ENCODE data around the gene IPO7. TPM values are rescaled to one million over a fixed set of nuclear protein-coding genes. Genes with fewer than 3 reads are reported as not detected.

Gene IPO7
- total RNA-seq, 1 experiment from 2014 or later, result 204 TPM

DNA sequence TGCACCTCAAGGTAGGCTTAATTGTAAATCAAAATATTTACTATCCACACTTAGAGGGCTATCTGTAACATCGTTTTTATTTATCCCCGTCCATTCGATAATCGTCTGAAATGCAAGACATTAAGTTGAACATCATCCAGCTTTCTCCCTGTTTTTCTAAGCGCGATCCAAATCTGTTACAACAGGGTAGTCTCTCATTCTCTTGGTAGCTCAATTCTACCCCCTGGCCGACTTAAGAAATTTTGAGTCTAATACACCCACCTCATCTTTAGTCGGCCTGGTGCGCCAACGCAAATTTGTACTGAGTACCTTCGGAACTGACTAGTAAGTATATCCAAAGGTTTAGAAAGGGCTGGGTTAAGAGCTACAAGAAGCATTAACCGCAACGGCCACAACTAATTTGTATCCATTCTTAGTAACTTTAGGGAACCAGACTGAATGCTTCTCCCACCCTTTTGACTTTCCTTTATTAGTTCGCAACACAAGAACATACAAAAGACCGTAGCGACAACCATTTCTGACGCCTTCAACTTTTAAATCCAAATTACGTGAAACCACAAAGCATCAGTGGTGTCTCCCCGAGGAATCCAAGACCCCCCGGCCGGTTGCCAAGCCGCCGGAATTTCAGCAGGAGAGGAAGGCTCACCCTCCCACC lies 75.3 kb downstream of the IPO7 start:
- Histone ChIP-seq H3K27me3 (no peaks in the 10 kb centered on the region), H3K27ac (peak overlapping the region; percentile 98), H3K36me3 (no peaks in the 10 kb centered on the region), H3K4me1 (no peaks in the 10 kb centered on the region), H3K9me3 (replicated peaks) (no peaks in the 10 kb centered on the region), H3K4me3 (peak overlapping the region; percentile 82)
- DNase-seq, result peak; percentile 64 to 82

DNA sequence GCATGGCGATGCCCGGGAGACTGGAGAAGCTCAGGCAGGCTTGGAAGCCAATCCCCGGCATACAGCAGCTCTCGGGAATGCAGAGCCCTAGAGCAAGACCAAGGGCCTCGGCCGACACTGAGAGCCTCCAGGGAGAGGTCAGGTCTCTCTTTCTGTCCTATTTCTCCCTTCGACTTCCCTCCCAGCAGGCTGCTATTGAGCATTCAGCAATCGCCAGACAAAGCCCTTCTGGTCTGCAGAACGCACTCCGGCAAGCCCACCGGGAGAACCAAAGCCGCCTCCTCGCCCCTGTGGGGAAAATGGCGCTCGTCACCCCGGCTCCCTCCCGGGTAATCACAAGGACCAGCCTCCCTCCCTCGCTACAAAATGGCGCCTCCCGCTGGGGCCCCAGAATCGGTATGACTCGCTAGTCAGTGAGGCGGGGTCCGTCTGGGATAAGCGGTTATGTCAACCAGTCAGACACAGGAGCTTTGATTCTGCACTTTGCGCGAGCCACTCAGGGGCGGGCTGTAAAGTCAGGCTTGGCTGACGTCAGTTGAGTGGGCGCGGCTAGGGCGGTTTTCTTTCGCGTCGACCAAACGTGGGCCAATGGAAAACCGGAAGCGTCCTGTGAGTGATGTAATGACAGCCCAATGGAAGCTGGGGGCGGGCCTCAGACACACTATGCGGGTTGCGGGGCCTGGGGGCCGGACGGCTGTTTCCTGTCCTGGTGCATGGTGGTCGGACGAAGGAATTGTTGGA lies 76.0 kb downstream of the IPO7 start, which contains the start of gene ZNF143:
TSS of gene ZNF143 (plus strand) at position 691 of the 741 bp plus-strand sequence. CDS start 10,297 bp downstream, outside the sequence.
- H3K4me1 ChIP-seq, result no peaks in the 10 kb centered on the region
- no peaks in the 10 kb centered on the region for H3K27me3 ChIP-seq
- peak within 1 kb of the TSS; percentile 98 for H3K27ac ChIP-seq
- DNase-seq, result peak; percentile 100
- H3K4me3 ChIP-seq, result peak within 1 kb of the TSS; percentile 84
- no peaks in the 10 kb centered on the region for H3K36me3 ChIP-seq
- no peaks in the 10 kb centered on the region for H3K9me3 ChIP-seq (replicated peaks)

DNA sequence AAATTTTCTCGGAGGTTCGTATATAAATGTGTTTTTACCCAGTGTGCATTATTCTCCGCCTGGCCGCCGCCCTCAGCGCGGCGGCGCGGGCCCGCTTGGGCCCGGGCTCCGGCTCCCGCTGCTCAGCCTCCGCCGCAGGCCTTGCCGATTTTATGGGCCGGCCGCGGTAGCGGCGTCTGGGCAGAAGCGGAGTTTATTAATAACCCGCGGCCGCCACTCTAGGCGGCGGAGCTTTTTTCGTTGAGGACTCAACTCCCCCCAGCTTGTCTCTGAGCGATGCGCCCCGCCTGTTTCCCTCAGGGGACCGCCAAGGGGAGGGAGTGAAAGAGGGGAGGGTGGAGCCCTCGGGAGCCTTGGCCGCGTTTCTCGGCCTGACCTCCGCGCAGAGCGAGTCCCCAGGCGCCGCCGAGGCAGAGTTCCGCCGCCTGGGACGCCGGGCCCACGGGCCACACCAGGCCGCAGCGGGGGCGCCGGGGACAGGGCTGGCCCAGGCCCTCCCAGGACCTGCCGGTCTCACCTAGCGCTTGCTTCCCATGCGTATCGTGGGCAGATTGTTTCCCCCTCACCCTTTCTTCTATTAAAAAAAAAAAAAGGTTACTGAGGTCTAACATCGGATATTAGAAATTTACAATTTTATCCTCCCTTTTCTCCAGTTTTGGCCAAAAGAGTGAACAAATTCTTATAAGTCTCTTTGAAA lies 76.8 kb downstream of the IPO7 start:
- H3K36me3 ChIP-seq, result no peaks in the 10 kb centered on the region
- H3K4me3 ChIP-seq, result peak overlapping the region; percentile 84
- H3K9me3 ChIP-seq (replicated peaks), result no peaks in the 10 kb centered on the region
- H3K27ac ChIP-seq, result peak overlapping the region; percentile 98
- DNase-seq, result peak; percentile 95
- H3K4me1 ChIP-seq, result no peaks in the 10 kb centered on the region
- H3K27me3 ChIP-seq, result no peaks in the 10 kb centered on the region

DNA sequence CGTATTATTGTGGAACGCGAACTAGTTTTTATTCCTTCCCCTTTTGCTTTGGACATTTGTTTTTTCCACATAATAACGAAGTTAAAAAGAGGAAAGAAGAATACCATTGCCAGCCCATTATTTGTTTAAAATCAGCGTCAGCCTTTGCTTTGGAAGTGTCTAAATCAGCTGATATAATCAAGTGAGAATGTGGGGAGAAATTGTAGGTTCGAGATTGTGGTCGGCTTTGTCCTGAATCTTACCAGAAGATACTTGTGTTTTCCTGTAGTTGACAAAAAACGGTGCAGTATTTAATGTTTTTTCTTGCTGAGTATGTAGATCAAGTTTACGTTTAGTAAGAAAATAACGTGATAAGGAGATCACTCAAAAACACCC lies 77.3 kb downstream of the IPO7 start:
- H3K4me3 ChIP-seq, result peak overlapping the region; percentile 84
- no peaks in the 10 kb centered on the region for H3K4me1 ChIP-seq
- H3K9me3 ChIP-seq (replicated peaks), result no peaks in the 10 kb centered on the region
- peak in 1 of 2 experiments; percentile 46 for DNase-seq
- H3K27ac ChIP-seq, result peak overlapping the region; percentile 98
- H3K27me3 ChIP-seq, result no peaks in the 10 kb centered on the region
- H3K36me3 ChIP-seq, result no peaks in the 10 kb centered on the region

DNA sequence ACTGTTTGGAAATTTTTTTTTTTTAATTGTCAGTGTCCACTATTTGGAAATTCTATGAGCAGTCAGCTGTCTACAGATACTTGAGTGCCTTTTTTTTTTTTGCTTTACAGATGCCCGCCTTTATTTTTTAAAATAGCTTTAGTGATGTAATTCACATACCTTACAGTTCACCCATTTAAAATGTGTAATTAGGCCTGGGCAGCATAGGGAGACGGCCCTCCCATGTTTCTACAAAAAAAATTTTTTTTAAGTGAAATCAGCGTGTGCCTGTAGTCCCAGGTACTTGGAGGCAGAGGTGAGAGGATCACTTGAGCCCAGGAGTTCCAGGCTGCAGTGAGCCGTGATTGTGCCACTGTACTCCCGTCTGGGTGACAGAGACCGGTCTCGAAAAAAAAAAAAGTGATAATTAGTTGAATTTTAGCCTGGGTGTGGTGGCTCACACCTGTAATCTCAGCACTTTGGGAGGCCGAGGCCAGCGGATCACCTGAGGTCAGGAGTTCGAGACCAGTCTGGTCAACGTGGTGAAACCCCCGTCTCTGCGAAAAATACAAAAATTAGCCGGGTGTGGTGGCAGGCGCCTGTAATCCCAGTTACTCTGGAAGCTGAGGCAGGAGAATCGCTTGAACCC lies 77.8 kb downstream of the IPO7 start:
- no peaks in the 10 kb centered on the region for H3K36me3 ChIP-seq
- no peaks in the 10 kb centered on the region for H3K4me1 ChIP-seq
- H3K27ac ChIP-seq, result peak overlapping the region; percentile 98
- DNase-seq, result no peak
- H3K9me3 ChIP-seq (replicated peaks), result no peaks in the 10 kb centered on the region
- H3K4me3 ChIP-seq, result peak overlapping the region; percentile 84
- no peaks in the 10 kb centered on the region for H3K27me3 ChIP-seq

DNA sequence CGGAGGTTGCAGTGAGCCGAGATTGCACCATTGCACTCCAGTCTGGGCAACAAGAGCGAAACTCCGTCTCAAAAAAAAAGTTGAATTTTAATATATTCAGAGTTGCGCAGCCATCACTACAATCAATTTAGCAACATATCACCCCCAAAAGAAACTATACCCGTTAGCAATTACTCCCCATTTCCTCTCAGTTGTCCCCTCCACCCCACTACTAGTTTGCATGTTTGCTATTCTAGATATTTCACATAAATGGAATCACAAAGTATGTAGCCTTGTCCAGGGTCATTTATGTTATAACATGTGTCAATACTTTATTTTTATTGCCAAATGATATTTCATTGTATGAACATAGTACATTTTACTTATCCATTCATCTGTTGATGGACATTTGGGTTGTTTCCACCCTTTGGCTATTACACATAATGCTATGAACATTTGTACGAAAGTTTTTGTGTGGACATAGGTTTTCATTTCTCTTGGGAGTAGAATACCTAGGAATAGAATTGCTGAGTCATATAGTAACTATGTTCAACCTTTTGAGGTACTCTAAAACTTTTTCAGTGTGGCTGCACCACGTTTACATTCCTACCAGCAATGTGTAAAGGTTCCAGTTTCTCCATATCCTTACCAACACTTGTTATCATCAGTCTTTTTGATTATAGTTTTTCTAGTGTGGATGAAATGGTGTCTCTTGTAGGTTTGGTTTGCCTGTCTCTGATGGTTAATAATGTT lies 78.5 kb downstream of the IPO7 start:
- H3K4me3 ChIP-seq, result no peak overlapping the region
- H3K36me3 ChIP-seq, result no peaks in the 10 kb centered on the region
- H3K27ac ChIP-seq, result no peak overlapping the region
- H3K9me3 ChIP-seq (replicated peaks), result no peaks in the 10 kb centered on the region
- H3K4me1 ChIP-seq, result no peaks in the 10 kb centered on the region
- no peaks in the 10 kb centered on the region for H3K27me3 ChIP-seq
- no peak for DNase-seq

DNA sequence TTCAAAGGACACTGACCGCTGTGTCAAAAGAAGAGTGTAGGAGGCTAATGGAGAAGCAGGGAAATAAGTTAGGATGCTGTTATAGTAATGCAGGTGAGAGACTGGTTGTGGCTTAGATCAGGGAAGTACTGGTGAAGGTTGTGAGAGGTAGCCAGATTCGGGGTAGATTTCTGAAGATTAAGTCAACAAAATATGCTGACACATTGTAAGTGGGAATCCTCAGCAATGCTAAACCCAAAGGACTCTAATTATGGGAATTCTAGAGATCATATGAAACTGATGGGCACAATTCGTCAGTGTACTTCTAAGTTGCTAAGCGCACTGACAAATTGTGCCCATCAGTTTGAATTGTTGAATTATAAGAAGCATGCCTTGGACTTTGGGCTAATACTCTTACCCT lies 86.3 kb downstream of the IPO7 start:
- Histone ChIP-seq H3K36me3 (peaks cover 22% of the 10 kb centered on the region), H3K27ac (no peak overlapping the region), H3K4me3 (no peak overlapping the region), H3K27me3 (no peaks in the 10 kb centered on the region), H3K9me3 (replicated peaks) (no peaks in the 10 kb centered on the region), H3K4me1 (no peaks in the 10 kb centered on the region)
- DNase-seq, result no peak

DNA sequence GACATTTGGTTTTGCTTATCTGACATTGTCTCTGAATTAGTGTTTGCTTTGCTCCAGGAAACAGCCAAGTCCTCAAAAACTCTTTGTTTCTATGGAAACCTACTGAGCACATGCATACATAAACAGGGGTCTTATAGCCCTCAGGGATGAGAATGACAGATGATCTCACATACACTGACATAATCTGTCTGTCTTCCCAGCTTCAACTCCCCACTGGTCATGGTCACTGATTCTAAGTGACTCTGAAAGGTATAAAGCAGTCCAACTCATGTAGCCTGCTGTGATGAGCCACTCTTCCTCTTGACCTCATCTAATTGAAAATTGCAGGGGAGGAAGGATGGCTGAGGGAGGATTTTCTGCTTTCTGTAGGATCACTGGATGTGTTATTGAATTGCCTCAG lies 89.0 kb downstream of the IPO7 start:
- peaks cover 35% of the 10 kb centered on the region for H3K36me3 ChIP-seq
- no peaks in the 10 kb centered on the region for H3K27me3 ChIP-seq
- H3K27ac ChIP-seq, result no peak overlapping the region
- no peak for DNase-seq
- no peaks in the 10 kb centered on the region for H3K9me3 ChIP-seq (replicated peaks)
- H3K4me3 ChIP-seq, result no peak overlapping the region
- no peaks in the 10 kb centered on the region for H3K4me1 ChIP-seq

DNA sequence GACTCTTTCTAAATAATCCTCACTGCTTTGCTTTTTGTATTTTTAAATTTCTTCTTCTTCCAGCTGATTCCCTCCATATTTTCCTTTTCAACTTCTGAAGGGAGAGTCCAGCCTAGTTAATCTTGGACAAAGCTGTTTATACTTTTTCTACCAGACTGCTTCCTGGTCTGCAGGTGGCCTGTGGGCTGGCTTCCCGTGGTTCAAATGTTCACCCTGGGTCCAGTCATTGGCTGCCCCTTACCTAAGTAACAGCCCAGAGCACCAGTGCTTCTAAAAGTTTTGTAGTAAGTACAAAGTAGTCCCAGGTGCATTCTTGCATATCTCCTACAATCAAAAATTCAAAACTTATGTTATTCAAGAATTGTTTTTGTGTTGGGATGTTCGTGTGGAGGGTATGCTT lies 95.4 kb downstream of the IPO7 start:
- no peak for DNase-seq
- peaks cover 38% of the 10 kb centered on the region for H3K36me3 ChIP-seq
- no peaks in the 10 kb centered on the region for H3K4me1 ChIP-seq
- no peaks in the 10 kb centered on the region for H3K27me3 ChIP-seq
- H3K27ac ChIP-seq, result no peak overlapping the region
- no peaks in the 10 kb centered on the region for H3K9me3 ChIP-seq (replicated peaks)
- no peak overlapping the region for H3K4me3 ChIP-seq

DNA sequence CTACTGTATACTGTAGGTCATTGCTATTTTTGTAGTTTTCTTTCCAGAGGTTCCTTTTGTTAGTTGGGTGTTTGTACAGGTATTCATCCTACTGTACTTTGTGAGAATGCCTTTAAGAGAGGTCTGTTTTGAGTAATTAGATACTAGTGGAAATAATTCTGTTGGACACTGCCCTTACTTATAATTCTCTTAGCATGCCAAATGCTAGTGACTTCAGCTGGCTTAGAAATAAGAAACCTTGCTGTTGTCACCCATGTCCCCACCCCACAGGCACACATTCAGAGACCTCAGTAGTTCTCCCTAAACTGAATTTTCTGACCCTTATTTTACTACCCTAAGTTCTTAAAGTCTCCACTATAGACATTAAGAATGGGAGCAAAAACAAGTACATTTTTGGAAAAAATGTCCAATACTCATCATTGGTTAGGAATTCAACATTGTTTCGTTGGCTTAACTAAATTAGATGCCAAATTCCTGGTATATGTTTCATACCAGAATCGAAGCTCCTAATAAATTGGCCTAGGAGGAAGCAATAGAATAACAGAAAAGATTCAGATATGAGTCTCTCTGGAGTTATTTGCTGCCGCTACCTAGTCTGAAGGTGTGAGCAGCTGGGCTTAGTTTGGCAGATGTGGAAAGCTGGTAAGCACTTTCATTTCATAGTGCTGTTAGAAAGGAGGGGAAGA lies 104.8 kb downstream of the IPO7 start:
- DNase-seq, result no peak
- Histone ChIP-seq H3K27ac (no peak overlapping the region), H3K4me3 (no peak overlapping the region), H3K4me1 (no peaks in the 10 kb centered on the region), H3K36me3 (peaks cover 27% of the 10 kb centered on the region), H3K9me3 (replicated peaks) (no peaks in the 10 kb centered on the region), H3K27me3 (no peaks in the 10 kb centered on the region)

DNA sequence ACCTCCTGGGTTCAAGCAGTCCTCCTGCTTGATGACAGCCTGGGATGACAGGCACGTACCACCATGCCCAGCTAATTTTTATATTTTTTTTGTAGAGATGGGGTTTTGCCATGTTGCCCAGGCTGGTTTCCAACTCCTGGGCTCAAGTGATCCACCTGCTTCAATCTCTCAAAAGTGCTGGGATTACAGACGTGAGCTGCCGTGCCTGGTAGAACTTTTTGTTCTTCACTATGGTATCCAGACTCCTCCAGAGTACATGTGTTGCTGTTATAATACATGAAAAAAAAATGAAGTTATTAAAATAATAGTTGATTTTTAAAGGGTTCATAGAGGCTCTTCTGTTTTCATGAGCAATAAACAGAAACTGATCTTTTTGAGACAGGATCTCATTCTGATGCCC lies 105.9 kb downstream of the IPO7 start:
- H3K4me1 ChIP-seq, result no peaks in the 10 kb centered on the region
- H3K27ac ChIP-seq, result no peak overlapping the region
- peak in 1 of 2 experiments; percentile 28 for DNase-seq
- no peaks in the 10 kb centered on the region for H3K9me3 ChIP-seq (replicated peaks)
- peaks cover 32% of the 10 kb centered on the region for H3K36me3 ChIP-seq
- no peaks in the 10 kb centered on the region for H3K27me3 ChIP-seq
- no peak overlapping the region for H3K4me3 ChIP-seq

DNA sequence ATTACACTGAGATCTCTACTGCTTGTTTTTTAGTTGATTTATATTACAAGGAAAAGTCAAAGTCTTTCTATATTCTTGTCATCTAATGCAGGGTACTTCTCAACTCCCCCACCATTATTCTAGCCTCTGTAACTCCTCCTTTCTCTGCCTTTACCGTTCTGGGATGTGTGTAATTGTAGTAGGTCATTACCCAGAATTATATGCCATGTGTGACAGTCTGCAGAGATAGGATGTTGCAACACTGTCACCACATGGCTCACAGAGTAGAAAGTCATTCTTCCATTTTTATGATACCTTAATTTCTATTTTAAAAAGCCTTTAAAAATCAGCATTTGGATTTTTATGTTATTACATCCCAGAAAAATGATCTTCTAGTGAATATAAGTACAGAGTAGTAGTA lies 109.0 kb downstream of the IPO7 start:
- no peak for DNase-seq
- Histone ChIP-seq H3K36me3 (peaks cover 34% of the 10 kb centered on the region), H3K27me3 (no peaks in the 10 kb centered on the region), H3K4me1 (no peaks in the 10 kb centered on the region), H3K9me3 (replicated peaks) (no peaks in the 10 kb centered on the region), H3K27ac (no peak overlapping the region), H3K4me3 (no peak overlapping the region)

DNA sequence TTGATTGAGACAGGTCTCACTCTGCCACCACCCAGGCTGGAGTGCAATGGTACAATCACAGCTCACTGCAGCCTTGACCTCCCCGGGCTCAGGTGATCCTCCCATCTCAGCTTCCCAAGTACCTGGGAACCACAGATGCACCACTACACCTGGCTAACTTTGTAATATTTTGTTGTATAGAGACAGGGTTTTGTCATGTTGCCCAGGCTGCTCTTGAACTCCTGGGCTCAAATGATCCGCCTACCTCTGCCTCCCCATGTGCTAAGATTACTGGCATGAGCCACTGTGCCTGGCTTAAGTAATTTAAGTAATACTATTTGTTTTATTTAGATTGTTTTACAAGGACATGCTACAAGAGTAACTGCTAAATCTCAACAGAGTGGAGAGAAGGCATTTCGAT lies 109.9 kb downstream of the IPO7 start:
- peaks cover 34% of the 10 kb centered on the region for H3K36me3 ChIP-seq
- H3K27me3 ChIP-seq, result no peaks in the 10 kb centered on the region
- no peaks in the 10 kb centered on the region for H3K9me3 ChIP-seq (replicated peaks)
- H3K27ac ChIP-seq, result no peak overlapping the region
- H3K4me1 ChIP-seq, result no peaks in the 10 kb centered on the region
- H3K4me3 ChIP-seq, result no peak overlapping the region
- no peak for DNase-seq

Data from SJCRH30 (cell line).